Common myeloid progenitor, CD34-positive (primary cell): ENCODE measurements around the gene TTLL10.

Experiments used
- CTCF ChIA-PET: fragments of 350-600 bp; sonication (Branson Sonifier 250); formaldehyde crosslinking; loops from one replicate; lab custom pipeline; 2021; ENCODE audit warnings: antibody characterized with exemption; lab: Charles Lee
- POLR2A ChIA-PET: fragments of 350-600 bp; sonication (Branson Sonifier 250); formaldehyde crosslinking; loops from one replicate; lab custom pipeline; 2021; ENCODE audit warnings: antibody characterized with exemption; lab: Charles Lee
- DNase-seq, 3 donors: peaks; one replicate each; pipeline versions ENCODE4 v3.0.0 to v3.0.0-alpha.2; 2013
- H3K27ac ChIP-seq, 2 experiments: 1 replicate in 1 of 2; 2 replicates in 1 of 2; pipeline ENCODE4 v1.7.0; 2013; ENCODE audit warnings: inconsistent platforms in 2 of 2, low read length in 2 of 2, mild to moderate bottlenecking in 2 of 2, low read depth in 1 of 2, moderate library complexity in 1 of 2; ENCODE audit not compliant: severe bottlenecking in 2 of 2, insufficient read depth in 1 of 2, poor library complexity in 1 of 2
- H3K27me3 ChIP-seq, 5 experiments: replicated peaks in 2 of 5; 1 replicate in 3 of 5; 2 replicates in 2 of 5; pipeline versions ENCODE4 v1.6.1 to v1.7.0; 2013; ENCODE audit warnings: low read length in 4 of 5, mild to moderate bottlenecking in 2 of 5, moderate library complexity in 2 of 5, inconsistent platforms in 1 of 5; ENCODE audit not compliant: insufficient read depth in 5 of 5, control insufficient read depth in 4 of 5
- H3K36me3 ChIP-seq, 4 experiments: 1 replicate in 2 of 4; 2 replicates in 2 of 4; pipeline versions ENCODE4 v1.6.1 to v1.7.0; 2013; ENCODE audit warnings: low read length in 3 of 4, control low read depth in 1 of 4, mild to moderate bottlenecking in 1 of 4; ENCODE audit not compliant: control insufficient read depth in 4 of 4, insufficient read depth in 4 of 4
- H3K4me1 ChIP-seq, 4 experiments: 1 replicate in 3 of 4; 2 replicates in 1 of 4; pipeline versions ENCODE4 v1.6.1 to v1.7.1; 2013; ENCODE audit warnings: low read length in 3 of 4, mild to moderate bottlenecking in 3 of 4, control low read depth in 1 of 4, inconsistent platforms in 1 of 4, moderate library complexity in 1 of 4; ENCODE audit not compliant: control insufficient read depth in 4 of 4, insufficient read depth in 4 of 4; ENCODE audit errors: control extremely low read depth in 1 of 4
- H3K4me3 ChIP-seq, 7 experiments: 1 replicate in 4 of 7; 2 replicates in 3 of 7; pipeline versions ENCODE4 v1.5.1 to v1.7.0; 2013; ENCODE audit warnings: mild to moderate bottlenecking in 7 of 7, low read length in 6 of 7, moderate library complexity in 6 of 7, inconsistent platforms in 2 of 7, low read depth in 2 of 7, control low read depth in 1 of 7; ENCODE audit not compliant: insufficient read depth in 4 of 7, control insufficient read depth in 1 of 7; ENCODE audit errors: extremely low read depth in 1 of 7
- H3K9me3 ChIP-seq, 5 experiments: 1 replicate in 4 of 5; 2 replicates in 1 of 5; pipeline versions ENCODE4 v1.6.1 to v1.7.1; 2013; ENCODE audit warnings: low read length in 4 of 5, mild to moderate bottlenecking in 2 of 5, inconsistent platforms in 1 of 5, low read depth in 1 of 5, moderate library complexity in 1 of 5; ENCODE audit not compliant: control insufficient read depth in 4 of 5, insufficient read depth in 2 of 5; ENCODE audit errors: control extremely low read depth in 1 of 5
- WGBS: methylation state at CpG from one replicate; pipeline ENCODE4 v1.1.5; 2013; ENCODE audit not compliant: insufficient coverage; 5-methylcytosine and 5-hydroxymethylcytosine counted together

TTLL10 gene

DNA sequence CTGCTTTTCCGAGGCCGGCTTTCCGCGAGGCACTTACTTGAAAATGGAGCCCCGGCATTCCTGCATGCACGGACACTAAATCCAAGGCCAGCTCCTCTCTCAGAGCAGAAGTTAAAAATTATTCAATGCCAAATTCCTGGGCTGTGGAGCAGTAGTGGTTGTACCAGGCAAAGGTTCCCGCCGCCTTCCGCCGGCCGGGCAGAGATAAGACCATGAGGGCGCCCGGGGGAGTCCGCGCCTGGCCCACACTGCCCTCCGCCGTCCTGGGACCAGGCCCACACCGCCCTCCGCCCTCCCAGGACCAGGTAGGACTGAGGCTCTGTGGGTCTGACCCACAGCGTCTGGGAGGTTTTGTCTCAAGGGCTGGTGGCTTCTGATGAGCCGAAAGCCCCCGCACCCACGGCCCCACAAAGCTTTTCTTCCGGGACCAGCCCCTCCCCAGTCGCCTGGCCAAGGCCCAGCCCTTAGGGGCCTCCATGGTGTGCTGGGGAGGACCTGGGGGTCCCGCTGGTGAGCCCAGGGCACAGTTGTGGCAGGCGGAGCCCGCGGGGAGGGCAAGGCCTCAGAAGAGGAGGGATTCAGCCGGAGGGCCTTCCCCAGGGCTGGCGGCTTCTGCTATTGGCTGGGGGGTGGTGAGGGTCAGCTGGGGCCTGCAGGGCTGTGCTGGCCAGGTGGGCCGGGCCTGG, 45.1 kb upstream of the TTLL10 start:
- CTCF ChIA-PET: interaction anchor here (1.5 kb wide), 1 partner anchor 22 kb away, joined by 4 read pairs; no protein-coding TSS in a partner anchor
- POLR2A ChIA-PET: no interaction called here
- no peak for DNase-seq
- Histone ChIP-seq H3K9me3 (peaks cover 0 to 5% (median 0%) of the 10 kb centered on the region in 5 experiments), H3K4me1 (peaks cover 0 to 1% (median under 1%) of the 10 kb centered on the region in 4 experiments), H3K27ac (no peak overlapping the region), H3K27me3 (peaks cover 0 to 3% (median 0%) of the 10 kb centered on the region in 5 experiments), H3K36me3 (no peaks in the 10 kb centered on the region), H3K4me3 (no peak overlapping the region)
- 96% methylated on average over 24 of the region's 32 CpGs for WGBS

DNA sequence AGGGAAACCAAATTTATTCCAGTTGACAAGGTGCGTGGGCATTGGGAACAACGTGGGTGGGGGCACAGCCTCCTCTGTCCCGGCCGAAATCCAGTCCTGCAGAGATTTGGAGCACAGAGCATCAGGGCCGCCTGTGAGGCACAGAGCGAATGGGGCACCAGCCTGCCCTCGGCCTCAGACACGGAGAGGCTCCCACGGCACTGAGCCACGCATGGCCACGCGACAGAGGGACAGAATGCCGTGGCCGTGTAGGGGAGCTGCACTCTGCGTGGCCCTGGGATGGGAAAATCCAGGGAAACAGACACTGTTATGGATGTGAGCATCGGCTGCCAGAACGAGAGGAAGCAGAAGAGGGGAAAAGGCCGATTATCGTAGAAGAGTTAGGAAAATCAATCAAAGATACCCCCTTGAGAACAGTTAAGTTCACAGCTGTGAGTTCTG, 44.3 kb upstream of the TTLL10 start:
- Histone ChIP-seq H3K4me1 (no peaks in the 10 kb centered on the region), H3K27ac (no peak overlapping the region), H3K36me3 (no peaks in the 10 kb centered on the region), H3K9me3 (peaks cover 0 to under 1% (median 0%) of the 10 kb centered on the region in 5 experiments), H3K27me3 (no peaks in the 10 kb centered on the region), H3K4me3 (no peak overlapping the region)
- POLR2A ChIA-PET: no interaction called here
- CTCF ChIA-PET: interaction anchor here (1.0 to 1.5 kb wide), 4 partner anchors 12 to 158 kb away, joined by 3 to 4 read pairs (median 4); no protein-coding TSS in a partner anchor
- DNase-seq: no peak
- 94% methylated on average over 19 of the region's 19 CpGs for WGBS

DNA sequence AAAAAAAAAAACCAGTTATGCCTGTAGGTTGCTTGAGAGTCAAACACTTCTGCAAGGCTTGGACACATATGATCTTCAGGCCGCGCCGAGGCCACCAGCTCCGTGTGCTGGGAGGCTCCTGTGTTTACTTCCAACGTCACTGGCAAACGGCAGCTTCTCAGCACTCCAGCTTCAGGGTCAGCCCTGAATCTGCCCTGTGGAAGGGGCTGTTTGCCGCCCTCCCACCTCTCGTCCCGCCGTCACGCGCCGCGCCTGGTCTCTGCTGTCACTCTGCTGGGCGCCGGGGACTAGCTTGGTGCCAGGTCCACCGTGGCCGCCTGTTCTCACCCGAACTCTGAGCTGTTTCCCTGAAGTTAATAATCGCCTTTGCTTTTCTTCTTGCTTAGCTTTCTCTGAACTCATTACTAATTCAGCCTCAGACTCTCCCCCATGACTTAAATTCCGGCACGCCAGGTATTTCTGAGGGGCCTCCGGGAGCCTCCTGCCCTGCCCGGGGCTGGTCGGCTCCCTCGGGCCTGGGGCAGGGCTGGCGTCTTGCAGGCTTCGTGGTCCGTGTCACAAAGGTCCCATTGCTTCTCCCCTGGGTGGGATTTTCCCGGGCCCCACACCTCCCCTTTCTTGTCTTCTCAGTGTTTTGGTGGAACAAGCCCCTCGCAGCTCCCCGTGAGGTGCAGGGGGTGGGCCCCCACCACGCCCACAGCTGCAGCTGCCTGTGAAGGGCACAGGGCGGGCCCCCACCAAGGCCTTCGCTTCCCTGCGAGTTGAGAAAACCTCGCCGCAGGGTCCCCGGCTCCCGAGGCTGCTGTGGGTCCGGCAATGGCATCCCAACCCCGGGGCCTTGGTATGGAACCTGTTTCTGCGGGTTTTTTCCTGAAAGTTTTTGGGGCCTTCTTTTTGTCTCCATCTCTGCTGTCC, 43.2 kb upstream of the TTLL10 start:
- CTCF ChIA-PET: interaction anchor here (1.0 to 1.5 kb wide), 4 partner anchors 13 to 157 kb away, joined by 3 to 4 read pairs (median 4); no protein-coding TSS in a partner anchor
- Histone ChIP-seq H3K36me3 (no peaks in the 10 kb centered on the region), H3K27me3 (no peaks in the 10 kb centered on the region), H3K4me1 (no peaks in the 10 kb centered on the region), H3K4me3 (no peak overlapping the region), H3K9me3 (peaks cover 0 to 4% (median 0%) of the 10 kb centered on the region in 5 experiments), H3K27ac (no peak overlapping the region)
- POLR2A ChIA-PET: no interaction called here
- DNase-seq: no peak
- WGBS: 93% methylated on average over 38 of the region's 43 CpGs

DNA sequence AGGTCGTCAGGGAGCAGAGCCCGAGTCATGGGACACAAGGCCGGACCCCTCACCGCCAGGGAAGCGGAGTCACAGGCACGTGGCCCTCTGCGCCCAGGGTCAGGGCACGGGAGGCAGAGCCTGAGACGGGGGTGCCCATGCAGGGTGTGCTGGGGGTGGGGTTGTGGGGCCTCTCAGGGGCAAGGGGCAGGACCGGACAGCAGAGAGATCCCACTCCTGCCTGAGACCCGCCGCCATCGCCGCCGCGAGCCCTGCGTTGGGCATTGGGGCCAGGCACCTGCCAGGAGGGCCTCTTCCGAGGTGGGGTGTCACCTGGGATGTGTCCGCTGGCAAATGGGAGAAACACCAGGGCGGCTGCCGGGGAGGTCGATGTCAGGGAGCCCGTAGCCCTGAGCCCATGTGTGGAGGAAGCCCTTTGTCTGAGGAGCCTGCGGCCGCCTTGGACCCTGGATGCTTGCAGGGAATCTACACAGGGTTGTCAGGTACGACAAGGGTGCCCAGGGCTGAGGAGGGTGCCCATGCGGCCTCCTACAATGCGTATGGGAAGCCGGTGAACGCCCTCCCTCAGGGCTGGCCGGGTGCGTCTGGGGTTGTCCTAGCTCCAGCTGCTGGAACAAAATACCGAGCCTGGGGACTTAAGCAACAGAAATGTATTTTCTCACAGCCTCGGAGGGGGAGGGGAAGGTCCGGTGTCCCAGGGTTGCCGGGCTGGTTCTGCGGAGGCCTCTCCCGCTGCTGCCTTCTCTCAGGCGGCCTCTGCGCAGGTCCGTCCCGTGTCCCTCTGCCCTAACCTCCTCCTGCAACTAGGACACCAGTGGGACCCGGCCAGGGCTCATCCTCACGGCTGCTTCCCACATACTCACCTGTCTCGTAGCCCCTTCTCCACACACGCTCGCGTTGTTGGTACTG, 41.4 kb upstream of the TTLL10 start:
- H3K4me3 ChIP-seq: no peak overlapping the region
- peaks cover 0 to 4% (median 0%) of the 10 kb centered on the region in 5 experiments for H3K9me3 ChIP-seq
- ChIA-PET POLR2A (no interaction called here), CTCF (no interaction called here)
- DNase-seq: no peak
- no peaks in the 10 kb centered on the region for H3K36me3 ChIP-seq
- 92% methylated on average over 45 of the region's 48 CpGs for WGBS
- peaks cover 0 to 15% (median 14%) of the 10 kb centered on the region in 4 experiments for H3K4me1 ChIP-seq
- no peaks in the 10 kb centered on the region for H3K27me3 ChIP-seq
- no peak overlapping the region for H3K27ac ChIP-seq

DNA sequence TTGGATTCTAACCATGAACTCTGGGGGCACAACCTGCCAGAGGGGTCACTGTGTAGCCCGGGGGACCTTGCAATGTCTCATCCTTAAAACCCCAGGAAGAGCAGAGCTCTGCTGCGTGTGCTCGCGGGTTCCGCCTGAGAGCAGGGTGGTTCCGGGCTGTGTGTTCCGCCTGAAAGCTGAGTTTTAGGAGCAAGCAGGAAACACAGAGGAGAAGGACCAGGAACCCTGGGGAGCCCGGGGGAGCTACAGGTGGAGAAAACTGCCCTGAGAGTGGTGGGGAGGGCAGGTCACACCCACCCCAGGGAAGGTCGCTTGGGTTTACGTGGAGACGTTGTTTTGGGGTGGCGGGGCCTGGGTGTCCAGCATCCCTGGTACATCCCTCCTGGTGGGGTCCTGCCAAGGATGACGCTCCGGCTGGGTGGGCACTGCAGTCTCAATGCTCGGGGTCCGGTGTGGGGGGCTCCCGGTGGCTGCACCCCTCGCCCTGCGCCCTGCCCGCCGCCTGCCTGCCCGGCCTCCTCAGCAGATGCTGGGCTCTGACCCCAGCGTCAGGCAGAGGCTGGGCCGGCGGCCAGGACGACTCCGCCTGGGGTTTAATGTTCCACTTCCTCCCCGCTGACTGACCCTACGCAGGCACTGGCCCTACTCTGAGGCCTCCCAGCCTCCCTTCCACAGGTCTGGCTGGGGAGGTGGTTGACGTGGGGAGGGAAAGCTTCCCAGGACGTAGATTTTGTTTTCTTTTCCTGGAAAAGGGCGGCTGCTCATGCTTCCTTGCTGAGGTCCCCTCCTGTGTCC, 40.5 kb upstream of the TTLL10 start:
- ChIA-PET POLR2A (no interaction called here), CTCF (no interaction called here)
- peaks cover 0 to 23% (median 21%) of the 10 kb centered on the region in 4 experiments for H3K4me1 ChIP-seq
- no peak overlapping the region for H3K27ac ChIP-seq
- peaks cover 0 to 4% (median 0%) of the 10 kb centered on the region in 5 experiments for H3K9me3 ChIP-seq
- DNase-seq: no peak
- 91% methylated on average over 25 of the region's 32 CpGs for WGBS
- H3K36me3 ChIP-seq: no peaks in the 10 kb centered on the region
- no peaks in the 10 kb centered on the region for H3K27me3 ChIP-seq
- no peak overlapping the region for H3K4me3 ChIP-seq
